Stimulated activated CD4-positive, alpha-beta T cell treated with anti-CD3 and anti-CD28 coated beads, Interleukin-4, amount 100 ng/mL, for 48 hours (primary cell): ENCODE measurements around the gene FCER2.
A peak's percentile ranks its signal among the peaks of the same experiment; 100 is the strongest.
"Not testable (repeated sequence)": the region's sequence is repeated elsewhere in the genome, so short reads cannot be mapped to it uniquely, and the experiment has no call there.

ENCODE experiments used
- DNase-seq, 2 donors: peaks; one replicate each; pipeline ENCODE4 v3.0.0-alpha.2; 2020; ENCODE audit warnings: low read depth in 2 of 2

Gene FCER2

GRCh38 chr19:7701654-7702457 lies at the start of gene FCER2:
Gene FCER2, minus strand, starts transcription at chr19:7702131. Its CDS starts 2,371 bp downstream, at chr19:7699760.
- no peak for DNase-seq

- peak; percentile 11 to 30 for DNase-seq
Measured at GRCh38 chr19:7751157-7751783, 49.3 kb upstream of the FCER2 start.

- no peak for DNase-seq
Measured at GRCh38 chr19:7748756-7749155, 46.8 kb upstream of the FCER2 start.

GRCh38 chr19:7748171-7748570 lies 46.2 kb upstream of the FCER2 start:
- no peak for DNase-seq

GRCh38 chr19:7746903-7747884 lies 45.3 kb upstream of the FCER2 start, which contains the start of gene CD209:
Gene CD209, minus strand, starts transcription at chr19:7747534. Its CDS starts 23 bp downstream, at chr19:7747511.
- no peak for DNase-seq

- not testable (repeated sequence) for DNase-seq
Measured at GRCh38 chr19:7746306-7746705, 44.4 kb upstream of the FCER2 start.

GRCh38 chr19:7744871-7745650 lies 43.1 kb upstream of the FCER2 start:
- no peak for DNase-seq

- no peak for DNase-seq
Measured at GRCh38 chr19:7744199-7744786, 42.4 kb upstream of the FCER2 start.

- no peak for DNase-seq
Measured at GRCh38 chr19:7743425-7743841, 41.5 kb upstream of the FCER2 start.

GRCh38 chr19:7742991-7743390 lies 41.1 kb upstream of the FCER2 start:
- DNase-seq, result no peak

GRCh38 chr19:7742575-7742974 lies 40.6 kb upstream of the FCER2 start:
- DNase-seq, result no peak

GRCh38 chr19:7740682-7741054 lies 38.7 kb upstream of the FCER2 start:
- DNase-seq, result no peak

GRCh38 chr19:7739801-7740681 lies 38.1 kb upstream of the FCER2 start:
- no peak for DNase-seq

GRCh38 chr19:7739211-7739755 lies 37.4 kb upstream of the FCER2 start:
- no peak for DNase-seq

- DNase-seq, result peak; percentile 17 to 36
Measured at GRCh38 chr19:7738023-7738422, 36.1 kb upstream of the FCER2 start.

- no peak for DNase-seq
Measured at GRCh38 chr19:7737215-7737614, 35.3 kb upstream of the FCER2 start.

GRCh38 chr19:7736148-7736547 lies 34.2 kb upstream of the FCER2 start:
- DNase-seq, result no peak

GRCh38 chr19:7734220-7735203 lies 32.6 kb upstream of the FCER2 start:
- no peak for DNase-seq
